DND-41 (cell line): ENCODE data around the gene PKD2.

Experiments used
- CTCF ChIP-seq: IDR thresholded peaks from 2 replicates; pipeline ENCODE4 v1.5.1; 2012; ENCODE audit warnings: borderline replicate concordance, low read length, moderate library complexity, mild to moderate bottlenecking; ENCODE audit not compliant: poor library complexity, severe bottlenecking; ENCODE audit errors: extremely low read depth
- EZH2 ChIP-seq: IDR thresholded peaks from 3 replicates; pipeline ENCODE4 v1.6.1; 2012; ENCODE audit warnings: borderline replicate concordance, low read depth, mild to moderate bottlenecking, moderate library complexity, low read length, inconsistent platforms; ENCODE audit not compliant: severe bottlenecking

- TF ChIP-seq CTCF: no peak
- TF ChIP-seq EZH2: no peak
Observed at GRCh38 chr4:87982036-87982435, 25.4 kb upstream of the PKD2 start.
